H1 (cell line): ENCODE results near the gene RPS13. TPM values are rescaled to one million over a fixed set of nuclear protein-coding genes. Genes with fewer than 3 reads are reported as not detected.

ENCODE experiments used
- polyA plus RNA-seq, 7 experiments: library from polyadenylated mRNA; depleted of rRNA in 3 of 7; stranded (reverse) in 5 of 7; unstranded in 2 of 7; fragments of >200 nt in 5 of 7; fragments of 200-250 nt in 2 of 7; gene quantifications; 1 replicate in 5 of 7; 2 replicates in 1 of 7; 4 replicates in 1 of 7; pipeline versions ENCODE4 v1.2.1 to v1.2.3, GENCODE V29; 2011 to 2013; ENCODE audit warnings: missing spikeins in 2 of 7, mixed read lengths in 2 of 7
- total RNA-seq: library from RNA; stranded (reverse); fragmentation: NEBNext Ultra II Directional; extraction: Animal tissue kit (Norgen Biotek cat#: 25700); gene quantifications from 2 replicates; pipeline ENCODE4 v1.2.1, GENCODE V29; 2021
- TF ChIP-seq, protein P1 (sequence below): fragments of 300-600 bp; sonication (generic); IDR thresholded peaks from 2 replicates; pipeline ENCODE4 v1.7.1; 2012; ENCODE audit warnings: low read length, moderate library complexity, mild to moderate bottlenecking, inconsistent platforms; ENCODE audit not compliant: insufficient replicate concordance

RPS13 gene
- total and polyA plus RNA-seq, 2 of the 8 experiments (the other 6 are each of a cell fraction or from before 2014, with no cell fraction given): 1,336 to 2,270 TPM

DNA sequence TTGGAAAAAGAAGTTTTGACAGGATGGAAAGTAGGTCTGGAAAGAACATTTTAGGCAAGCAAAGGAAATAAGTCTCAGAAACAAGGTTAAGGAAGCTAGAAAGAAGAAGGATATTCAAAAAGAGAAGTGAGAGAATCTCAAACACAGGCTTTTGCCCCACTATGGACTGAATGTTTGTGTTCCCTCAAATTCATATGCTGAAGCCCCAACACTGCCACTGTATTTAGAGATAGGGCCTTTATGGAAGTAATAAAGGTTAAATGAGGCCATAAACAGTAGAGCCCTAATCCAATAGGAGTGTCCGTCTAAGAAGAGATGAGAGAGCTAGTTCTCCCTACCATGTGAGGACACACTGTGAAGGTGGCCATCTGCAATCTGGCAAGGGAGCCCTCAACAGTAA lies 20.6 kb upstream of the RPS13 start (continued):
- TF ChIP-seq, protein P1, sequence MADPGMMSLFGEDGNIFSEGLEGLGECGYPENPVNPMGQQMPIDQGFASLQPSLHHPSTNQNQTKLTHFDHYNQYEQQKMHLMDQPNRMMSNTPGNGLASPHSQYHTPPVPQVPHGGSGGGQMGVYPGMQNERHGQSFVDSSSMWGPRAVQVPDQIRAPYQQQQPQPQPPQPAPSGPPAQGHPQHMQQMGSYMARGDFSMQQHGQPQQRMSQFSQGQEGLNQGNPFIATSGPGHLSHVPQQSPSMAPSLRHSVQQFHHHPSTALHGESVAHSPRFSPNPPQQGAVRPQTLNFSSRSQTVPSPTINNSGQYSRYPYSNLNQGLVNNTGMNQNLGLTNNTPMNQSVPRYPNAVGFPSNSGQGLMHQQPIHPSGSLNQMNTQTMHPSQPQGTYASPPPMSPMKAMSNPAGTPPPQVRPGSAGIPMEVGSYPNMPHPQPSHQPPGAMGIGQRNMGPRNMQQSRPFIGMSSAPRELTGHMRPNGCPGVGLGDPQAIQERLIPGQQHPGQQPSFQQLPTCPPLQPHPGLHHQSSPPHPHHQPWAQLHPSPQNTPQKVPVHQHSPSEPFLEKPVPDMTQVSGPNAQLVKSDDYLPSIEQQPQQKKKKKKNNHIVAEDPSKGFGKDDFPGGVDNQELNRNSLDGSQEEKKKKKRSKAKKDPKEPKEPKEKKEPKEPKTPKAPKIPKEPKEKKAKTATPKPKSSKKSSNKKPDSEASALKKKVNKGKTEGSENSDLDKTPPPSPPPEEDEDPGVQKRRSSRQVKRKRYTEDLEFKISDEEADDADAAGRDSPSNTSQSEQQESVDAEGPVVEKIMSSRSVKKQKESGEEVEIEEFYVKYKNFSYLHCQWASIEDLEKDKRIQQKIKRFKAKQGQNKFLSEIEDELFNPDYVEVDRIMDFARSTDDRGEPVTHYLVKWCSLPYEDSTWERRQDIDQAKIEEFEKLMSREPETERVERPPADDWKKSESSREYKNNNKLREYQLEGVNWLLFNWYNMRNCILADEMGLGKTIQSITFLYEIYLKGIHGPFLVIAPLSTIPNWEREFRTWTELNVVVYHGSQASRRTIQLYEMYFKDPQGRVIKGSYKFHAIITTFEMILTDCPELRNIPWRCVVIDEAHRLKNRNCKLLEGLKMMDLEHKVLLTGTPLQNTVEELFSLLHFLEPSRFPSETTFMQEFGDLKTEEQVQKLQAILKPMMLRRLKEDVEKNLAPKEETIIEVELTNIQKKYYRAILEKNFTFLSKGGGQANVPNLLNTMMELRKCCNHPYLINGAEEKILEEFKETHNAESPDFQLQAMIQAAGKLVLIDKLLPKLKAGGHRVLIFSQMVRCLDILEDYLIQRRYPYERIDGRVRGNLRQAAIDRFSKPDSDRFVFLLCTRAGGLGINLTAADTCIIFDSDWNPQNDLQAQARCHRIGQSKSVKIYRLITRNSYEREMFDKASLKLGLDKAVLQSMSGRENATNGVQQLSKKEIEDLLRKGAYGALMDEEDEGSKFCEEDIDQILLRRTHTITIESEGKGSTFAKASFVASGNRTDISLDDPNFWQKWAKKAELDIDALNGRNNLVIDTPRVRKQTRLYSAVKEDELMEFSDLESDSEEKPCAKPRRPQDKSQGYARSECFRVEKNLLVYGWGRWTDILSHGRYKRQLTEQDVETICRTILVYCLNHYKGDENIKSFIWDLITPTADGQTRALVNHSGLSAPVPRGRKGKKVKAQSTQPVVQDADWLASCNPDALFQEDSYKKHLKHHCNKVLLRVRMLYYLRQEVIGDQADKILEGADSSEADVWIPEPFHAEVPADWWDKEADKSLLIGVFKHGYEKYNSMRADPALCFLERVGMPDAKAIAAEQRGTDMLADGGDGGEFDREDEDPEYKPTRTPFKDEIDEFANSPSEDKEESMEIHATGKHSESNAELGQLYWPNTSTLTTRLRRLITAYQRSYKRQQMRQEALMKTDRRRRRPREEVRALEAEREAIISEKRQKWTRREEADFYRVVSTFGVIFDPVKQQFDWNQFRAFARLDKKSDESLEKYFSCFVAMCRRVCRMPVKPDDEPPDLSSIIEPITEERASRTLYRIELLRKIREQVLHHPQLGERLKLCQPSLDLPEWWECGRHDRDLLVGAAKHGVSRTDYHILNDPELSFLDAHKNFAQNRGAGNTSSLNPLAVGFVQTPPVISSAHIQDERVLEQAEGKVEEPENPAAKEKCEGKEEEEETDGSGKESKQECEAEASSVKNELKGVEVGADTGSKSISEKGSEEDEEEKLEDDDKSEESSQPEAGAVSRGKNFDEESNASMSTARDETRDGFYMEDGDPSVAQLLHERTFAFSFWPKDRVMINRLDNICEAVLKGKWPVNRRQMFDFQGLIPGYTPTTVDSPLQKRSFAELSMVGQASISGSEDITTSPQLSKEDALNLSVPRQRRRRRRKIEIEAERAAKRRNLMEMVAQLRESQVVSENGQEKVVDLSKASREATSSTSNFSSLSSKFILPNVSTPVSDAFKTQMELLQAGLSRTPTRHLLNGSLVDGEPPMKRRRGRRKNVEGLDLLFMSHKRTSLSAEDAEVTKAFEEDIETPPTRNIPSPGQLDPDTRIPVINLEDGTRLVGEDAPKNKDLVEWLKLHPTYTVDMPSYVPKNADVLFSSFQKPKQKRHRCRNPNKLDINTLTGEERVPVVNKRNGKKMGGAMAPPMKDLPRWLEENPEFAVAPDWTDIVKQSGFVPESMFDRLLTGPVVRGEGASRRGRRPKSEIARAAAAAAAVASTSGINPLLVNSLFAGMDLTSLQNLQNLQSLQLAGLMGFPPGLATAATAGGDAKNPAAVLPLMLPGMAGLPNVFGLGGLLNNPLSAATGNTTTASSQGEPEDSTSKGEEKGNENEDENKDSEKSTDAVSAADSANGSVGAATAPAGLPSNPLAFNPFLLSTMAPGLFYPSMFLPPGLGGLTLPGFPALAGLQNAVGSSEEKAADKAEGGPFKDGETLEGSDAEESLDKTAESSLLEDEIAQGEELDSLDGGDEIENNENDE: no peak
